KMS-11 (cell line): ENCODE data around the gene SPATA31E1.

Source experiments
- H2AFZ ChIP-seq: fragments of 200-600 bp; sonication (generic); 2 replicates; pipeline ENCODE4 v1.6.1; 2016; ENCODE audit warnings: antibody characterized with exemption, mixed run types, low read depth
- H3K27ac ChIP-seq: fragments of 200-600 bp; sonication (generic); 2 replicates; pipeline ENCODE4 v1.6.1; 2016; ENCODE audit warnings: mild to moderate bottlenecking, mixed run types
- H3K27me3 ChIP-seq: fragments of 200-600 bp; sonication (generic); 2 replicates; pipeline ENCODE4 v1.6.1; 2017; ENCODE audit warnings: mild to moderate bottlenecking, low read depth, mixed run types, moderate library complexity; ENCODE audit not compliant: insufficient read depth
- H3K36me3 ChIP-seq: fragments of 200-600 bp; sonication (generic); 2 replicates; pipeline ENCODE4 v1.6.1; 2017; ENCODE audit warnings: mild to moderate bottlenecking, mixed run types; ENCODE audit not compliant: insufficient read depth
- H3K4me1 ChIP-seq: fragments of 200-600 bp; sonication (generic); 2 replicates; pipeline ENCODE4 v1.6.1; 2016; ENCODE audit warnings: mild to moderate bottlenecking, low read depth, mixed run types; ENCODE audit not compliant: poor library complexity, severe bottlenecking
- H3K4me2 ChIP-seq: fragments of 200-600 bp; sonication (generic); 2 replicates; pipeline ENCODE4 v1.7.0; 2016; ENCODE audit warnings: mild to moderate bottlenecking, mixed run types
- H3K4me3 ChIP-seq: fragments of 200-600 bp; sonication (generic); IDR thresholded peaks from 2 replicates; pipeline ENCODE4 v1.6.1; 2017; ENCODE audit warnings: low read depth, low read length, mixed read lengths; ENCODE audit not compliant: insufficient read depth
- H3K79me2 ChIP-seq: fragments of 200-600 bp; sonication (generic); 2 replicates; pipeline ENCODE4 v1.6.1; 2016; ENCODE audit warnings: low read depth, mixed run types; ENCODE audit not compliant: insufficient read depth
- H3K9ac ChIP-seq: fragments of 200-600 bp; sonication (generic); 2 replicates; pipeline ENCODE4 v1.6.1; 2016; ENCODE audit warnings: mild to moderate bottlenecking, mixed run types
- H4K20me1 ChIP-seq: fragments of 200-600 bp; sonication (generic); 2 replicates; pipeline ENCODE4 v1.6.1; 2016; ENCODE audit warnings: mild to moderate bottlenecking, mixed run types; ENCODE audit not compliant: insufficient read depth
- TF ChIP-seq, protein P1 (sequence below): fragments of 200-600 bp; sonication (generic); conservative IDR thresholded peaks from 2 replicates; pipeline ENCODE4 v1.6.1; 2017; ENCODE audit warnings: low read depth, mild to moderate bottlenecking, antibody characterized with exemption, low read length, moderate library complexity, mixed read lengths

Gene SPATA31E1

DNA sequence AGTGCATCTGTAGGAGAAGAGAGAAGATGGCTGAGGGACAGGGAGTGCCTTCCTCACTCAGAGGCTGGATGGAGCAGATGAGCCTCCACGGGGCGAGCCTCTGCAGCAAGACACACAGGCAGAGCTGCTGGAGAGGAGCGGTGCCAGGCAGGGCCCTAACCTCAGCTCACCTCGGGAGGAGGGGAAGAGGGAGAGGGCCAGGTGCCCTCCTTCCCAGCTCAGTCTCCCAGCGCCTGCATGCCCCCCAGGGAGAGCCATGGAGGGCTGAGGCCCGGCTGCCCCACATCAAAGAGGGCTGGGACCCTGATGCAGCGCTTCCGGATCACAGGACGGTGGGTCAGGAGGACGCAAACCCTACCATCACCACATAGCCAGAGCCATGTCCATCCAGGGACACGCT is 13.6 kb upstream of the SPATA31E1 start:
- H2AFZ ChIP-seq, result no peak overlapping the region
- no peaks in the 10 kb centered on the region for H4K20me1 ChIP-seq
- no peak overlapping the region for H3K4me2 ChIP-seq
- no peak overlapping the region for H3K4me3 ChIP-seq
- H3K27me3 ChIP-seq, result no peaks in the 10 kb centered on the region
- no peaks in the 10 kb centered on the region for H3K79me2 ChIP-seq
- no peaks in the 10 kb centered on the region for H3K4me1 ChIP-seq
- no peaks in the 10 kb centered on the region for H3K36me3 ChIP-seq
- H3K27ac ChIP-seq, result no peak overlapping the region
- H3K9ac ChIP-seq, result no peak overlapping the region
- TF ChIP-seq, protein P1, sequence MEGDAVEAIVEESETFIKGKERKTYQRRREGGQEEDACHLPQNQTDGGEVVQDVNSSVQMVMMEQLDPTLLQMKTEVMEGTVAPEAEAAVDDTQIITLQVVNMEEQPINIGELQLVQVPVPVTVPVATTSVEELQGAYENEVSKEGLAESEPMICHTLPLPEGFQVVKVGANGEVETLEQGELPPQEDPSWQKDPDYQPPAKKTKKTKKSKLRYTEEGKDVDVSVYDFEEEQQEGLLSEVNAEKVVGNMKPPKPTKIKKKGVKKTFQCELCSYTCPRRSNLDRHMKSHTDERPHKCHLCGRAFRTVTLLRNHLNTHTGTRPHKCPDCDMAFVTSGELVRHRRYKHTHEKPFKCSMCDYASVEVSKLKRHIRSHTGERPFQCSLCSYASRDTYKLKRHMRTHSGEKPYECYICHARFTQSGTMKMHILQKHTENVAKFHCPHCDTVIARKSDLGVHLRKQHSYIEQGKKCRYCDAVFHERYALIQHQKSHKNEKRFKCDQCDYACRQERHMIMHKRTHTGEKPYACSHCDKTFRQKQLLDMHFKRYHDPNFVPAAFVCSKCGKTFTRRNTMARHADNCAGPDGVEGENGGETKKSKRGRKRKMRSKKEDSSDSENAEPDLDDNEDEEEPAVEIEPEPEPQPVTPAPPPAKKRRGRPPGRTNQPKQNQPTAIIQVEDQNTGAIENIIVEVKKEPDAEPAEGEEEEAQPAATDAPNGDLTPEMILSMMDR, result no peak

DNA sequence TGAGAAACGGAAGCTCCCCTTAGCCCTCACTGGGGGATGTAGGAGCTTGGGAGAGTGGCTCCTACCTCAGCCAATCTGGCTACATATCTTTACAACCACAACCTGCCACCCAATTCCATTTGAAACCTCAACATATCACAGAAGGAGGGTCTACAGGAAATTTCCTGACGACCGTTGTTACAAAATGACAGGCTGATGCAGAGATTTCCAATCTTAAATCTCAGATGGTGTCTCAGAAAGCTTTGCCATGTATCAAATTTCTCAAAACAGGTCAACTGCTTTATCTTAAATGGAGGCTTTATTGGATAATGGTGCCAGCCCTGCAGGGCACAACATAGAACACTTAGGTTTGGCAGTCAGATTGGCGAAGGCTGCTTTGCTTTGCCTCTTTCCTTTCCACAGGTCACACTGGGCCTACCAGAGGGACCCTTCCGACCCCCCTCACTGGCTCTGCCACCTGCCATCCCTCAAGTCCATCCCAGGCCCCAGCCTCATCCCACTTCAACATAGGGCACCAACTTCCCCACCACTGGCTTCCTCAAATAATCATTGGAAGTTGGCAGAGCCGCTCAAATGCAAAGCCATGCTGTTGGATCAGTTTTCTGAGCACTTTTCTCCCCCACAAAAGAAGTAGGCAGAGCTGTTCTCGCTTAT is 11.1 kb upstream of the SPATA31E1 start:
- TF ChIP-seq, protein P1, result no peak

DNA sequence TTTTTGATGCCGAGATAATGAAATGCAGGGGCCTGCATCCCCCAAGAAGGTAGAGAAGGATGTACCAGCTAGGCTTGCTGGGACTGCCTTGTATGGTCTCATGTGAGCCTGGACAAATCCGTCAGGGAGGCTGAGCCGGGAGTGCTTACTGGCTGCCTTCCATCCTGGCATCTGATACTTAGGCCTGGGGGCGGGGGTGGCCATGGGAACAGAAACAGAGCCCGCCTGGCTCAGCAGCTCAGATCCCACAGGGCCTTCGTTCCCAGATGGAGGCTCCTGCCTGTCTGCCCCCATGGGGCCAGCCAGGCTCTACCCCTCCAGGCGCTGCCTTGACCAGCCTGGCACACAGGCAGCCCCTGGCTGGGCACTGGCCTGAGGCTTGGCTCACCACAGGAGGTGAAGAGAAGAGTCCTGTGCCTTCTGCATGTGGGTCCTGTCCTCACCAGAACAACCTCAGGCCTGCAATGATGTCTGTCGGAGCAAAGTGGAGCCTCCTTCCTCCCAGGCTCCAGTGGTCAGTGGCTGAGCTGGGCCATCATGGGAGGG is 10.5 kb upstream of the SPATA31E1 start:
- Histone ChIP-seq H3K36me3 (no peaks in the 10 kb centered on the region), H2AFZ (no peak overlapping the region)
- TF ChIP-seq, protein P1, result no peak

More for the DNA sequence above, 11.1 kb upstream of the SPATA31E1 start:
- Histone ChIP-seq H3K4me1 (no peaks in the 10 kb centered on the region), H3K27ac (no peak overlapping the region), H3K4me2 (no peak overlapping the region), H3K27me3 (no peaks in the 10 kb centered on the region), H3K9ac (no peak overlapping the region), H3K36me3 (no peaks in the 10 kb centered on the region), H2AFZ (no peak overlapping the region), H3K4me3 (no peak overlapping the region), H3K79me2 (no peaks in the 10 kb centered on the region), H4K20me1 (no peaks in the 10 kb centered on the region)

DNA sequence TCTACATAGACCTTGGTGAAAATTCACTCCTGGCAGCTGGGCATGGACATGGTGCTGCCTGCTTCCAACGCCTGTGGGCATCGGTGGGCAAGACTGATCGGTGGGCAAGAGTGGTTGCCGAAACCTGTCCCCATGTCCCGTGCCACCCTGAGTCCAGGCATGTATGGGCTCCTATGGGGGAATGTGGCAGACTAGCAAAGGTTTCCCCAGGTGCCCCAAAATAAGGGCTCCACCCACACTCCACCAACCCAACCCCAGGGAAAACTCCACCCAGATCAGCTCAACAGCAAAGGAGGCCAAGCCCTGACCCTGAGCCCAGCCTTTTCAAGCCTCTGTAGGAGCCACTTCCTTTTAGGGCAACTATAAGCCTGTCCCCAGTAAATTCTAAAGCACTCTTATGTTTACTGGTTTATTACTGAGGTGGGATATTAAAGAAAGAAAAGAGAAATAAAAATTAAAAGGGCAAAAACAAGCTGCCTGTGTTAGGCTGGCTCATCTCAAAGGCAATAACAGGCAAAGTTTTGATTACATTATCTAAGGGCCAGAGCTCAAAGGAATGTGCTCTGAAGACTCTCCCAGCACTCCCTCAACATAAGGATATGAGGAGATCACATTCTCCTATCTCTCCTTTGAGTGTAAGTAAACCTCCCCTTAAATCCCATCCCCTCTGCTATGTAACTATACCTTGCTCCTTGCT is 8.9 kb upstream of the SPATA31E1 start:
- no peak overlapping the region for H3K9ac ChIP-seq
- H2AFZ ChIP-seq, result no peak overlapping the region
- TF ChIP-seq, protein P1, result no peak
- H3K36me3 ChIP-seq, result no peaks in the 10 kb centered on the region
- H4K20me1 ChIP-seq, result no peaks in the 10 kb centered on the region
- H3K4me1 ChIP-seq, result no peaks in the 10 kb centered on the region
- H3K27me3 ChIP-seq, result no peaks in the 10 kb centered on the region
- H3K27ac ChIP-seq, result no peak overlapping the region
- H3K4me2 ChIP-seq, result no peak overlapping the region
- H3K4me3 ChIP-seq, result no peak overlapping the region
- H3K79me2 ChIP-seq, result no peaks in the 10 kb centered on the region

More for the DNA sequence above, 10.5 kb upstream of the SPATA31E1 start:
- H3K27ac ChIP-seq, result no peak overlapping the region
- no peak overlapping the region for H3K4me2 ChIP-seq
- no peaks in the 10 kb centered on the region for H4K20me1 ChIP-seq
- H3K79me2 ChIP-seq, result no peaks in the 10 kb centered on the region
- H3K9ac ChIP-seq, result no peak overlapping the region
- no peak overlapping the region for H3K4me3 ChIP-seq
- no peaks in the 10 kb centered on the region for H3K27me3 ChIP-seq
- no peaks in the 10 kb centered on the region for H3K4me1 ChIP-seq
